K562 treated with DMSO at 1 percent for 24 hours (cell line): ENCODE data around the gene KLHDC7B. TPM values are rescaled to one million over a fixed set of nuclear protein-coding genes. Genes with fewer than 3 reads are reported as not detected.

Experiments
- total RNA-seq: library from RNA; unstranded; fragments of 300-600 nt; gene quantifications from 2 replicates; pipeline ENCODE4 v1.2.3, GENCODE V29; 2022; ENCODE audit warnings: low read depth; ENCODE audit not compliant: insufficient read depth

KLHDC7B gene
- 5.1 and 7.9 TPM in 2 replicates for total RNA-seq

GRCh38 chr22:50545522-50546325 is at the start of gene KLHDC7B:
Gene KLHDC7B (plus strand): TSS chr22:50545899. CDS start chr22:50546244, 345 bp downstream.

GRCh38 chr22:50507421-50507990 is 38.2 kb upstream of the KLHDC7B start, which contains the start of gene LMF2:
Gene LMF2 (minus strand): TSS chr22:50507702. CDS start chr22:50507675, 27 bp downstream.

GRCh38 chr22:50507991-50508884 is 37.5 kb upstream of the KLHDC7B start, which contains the start of gene NCAPH2:
Gene NCAPH2 (plus strand): TSS chr22:50508224. CDS start chr22:50508338, 114 bp downstream.

GRCh38 chr22:50525104-50525857 is 20.4 kb upstream of the KLHDC7B start, which contains the start of gene SCO2:
Gene SCO2 (minus strand): TSS chr22:50525598. CDS start chr22:50524411, 1,187 bp downstream.

GRCh38 chr22:50529897-50530579 is 15.7 kb upstream of the KLHDC7B start, which contains the start of gene TYMP:
Gene TYMP (minus strand): TSS chr22:50530012. CDS start chr22:50529709, 303 bp downstream.

GRCh38 chr22:50562523-50563412 is 17.1 kb downstream of the KLHDC7B start, which contains the start of gene SYCE3:
Gene SYCE3 (minus strand): TSS chr22:50562919. CDS start chr22:50556405, 6,514 bp downstream.

GRCh38 chr22:50577987-50578775 is 32.5 kb downstream of the KLHDC7B start, which contains the start of gene CPT1B:
Gene CPT1B (minus strand): TSS chr22:50578427. CDS start chr22:50577915, 512 bp downstream.

GRCh38 chr22:50582493-50583293 is 37.0 kb downstream of the KLHDC7B start, which contains the start of gene CHKB:
Gene CHKB (minus strand): TSS chr22:50582849. CDS start chr22:50582781, 68 bp downstream.

GRCh38 chr22:50600538-50600937 is 54.8 kb downstream of the KLHDC7B start, which contains the start of gene MAPK8IP2:
Gene MAPK8IP2 (plus strand): TSS chr22:50600793. CDS start chr22:50600819, 26 bp downstream.

Other genes starting within 250 kb of the KLHDC7B start
- 34.9 and 38.8 TPM in 2 replicates for gene PLXNB2, start 238.3 kb upstream of the KLHDC7B start, total RNA-seq
- 2.9 and 3.5 TPM in 2 replicates for gene DENND6B, start 218.9 kb upstream of the KLHDC7B start, total RNA-seq
- gene PPP6R2, start 202.6 kb upstream of the KLHDC7B start, total RNA-seq: 61.9 and 66.5 TPM in 2 replicates
- 69.1 and 76.1 TPM in 2 replicates for gene SBF1, start 70.9 kb upstream of the KLHDC7B start, total RNA-seq
- 12.9 and 14.0 TPM in 2 replicates for gene ADM2, start 64.4 kb upstream of the KLHDC7B start, total RNA-seq
- not detected in 2 replicates for gene MIOX, start 59.0 kb upstream of the KLHDC7B start, total RNA-seq
- 72.9 and 74.8 TPM in 2 replicates for gene LMF2, start 38.2 kb upstream of the KLHDC7B start, total RNA-seq
- gene NCAPH2, start 37.7 kb upstream of the KLHDC7B start, total RNA-seq: 67.3 and 87.7 TPM in 2 replicates
- gene SCO2, start 20.3 kb upstream of the KLHDC7B start, total RNA-seq: 3.4 and 6.5 TPM in 2 replicates
- 2.3 and 3.7 TPM in 2 replicates for gene TYMP, start 15.9 kb upstream of the KLHDC7B start, total RNA-seq
- gene SYCE3, start 17.0 kb downstream of the KLHDC7B start, total RNA-seq: not detected in 2 replicates
- 6.1 and 6.2 TPM in 2 replicates for gene CPT1B, start 32.5 kb downstream of the KLHDC7B start, total RNA-seq
- gene CHKB, start 37.0 kb downstream of the KLHDC7B start, total RNA-seq: 10.0 and 15.3 TPM in 2 replicates
- 1.1 and 1.8 TPM in 2 replicates for gene MAPK8IP2, start 54.9 kb downstream of the KLHDC7B start, total RNA-seq
- gene ARSA, start 82.3 kb downstream of the KLHDC7B start, total RNA-seq: 23.1 and 29.4 TPM in 2 replicates
- 0.13 TPM in 2 replicates for gene SHANK3, start 126.9 kb downstream of the KLHDC7B start, total RNA-seq
- not detected in 2 replicates for gene ACR, start 192.3 kb downstream of the KLHDC7B start, total RNA-seq
- gene RABL2B, start 237.7 kb downstream of the KLHDC7B start, total RNA-seq: 4.1 and 6.1 TPM in 2 replicates